Fibroblast of skin of right biceps (primary cell): ENCODE data around the gene PRKACG.

ENCODE experiments used
- DNase-seq: peaks from one replicate; pipeline ENCODE4 v3.0.0-alpha.2; 2013

Gene PRKACG

GRCh38 chr9:68980341-68980914 lies 33.5 kb downstream of the PRKACG start:
- DNase-seq, result no peak

DNA sequence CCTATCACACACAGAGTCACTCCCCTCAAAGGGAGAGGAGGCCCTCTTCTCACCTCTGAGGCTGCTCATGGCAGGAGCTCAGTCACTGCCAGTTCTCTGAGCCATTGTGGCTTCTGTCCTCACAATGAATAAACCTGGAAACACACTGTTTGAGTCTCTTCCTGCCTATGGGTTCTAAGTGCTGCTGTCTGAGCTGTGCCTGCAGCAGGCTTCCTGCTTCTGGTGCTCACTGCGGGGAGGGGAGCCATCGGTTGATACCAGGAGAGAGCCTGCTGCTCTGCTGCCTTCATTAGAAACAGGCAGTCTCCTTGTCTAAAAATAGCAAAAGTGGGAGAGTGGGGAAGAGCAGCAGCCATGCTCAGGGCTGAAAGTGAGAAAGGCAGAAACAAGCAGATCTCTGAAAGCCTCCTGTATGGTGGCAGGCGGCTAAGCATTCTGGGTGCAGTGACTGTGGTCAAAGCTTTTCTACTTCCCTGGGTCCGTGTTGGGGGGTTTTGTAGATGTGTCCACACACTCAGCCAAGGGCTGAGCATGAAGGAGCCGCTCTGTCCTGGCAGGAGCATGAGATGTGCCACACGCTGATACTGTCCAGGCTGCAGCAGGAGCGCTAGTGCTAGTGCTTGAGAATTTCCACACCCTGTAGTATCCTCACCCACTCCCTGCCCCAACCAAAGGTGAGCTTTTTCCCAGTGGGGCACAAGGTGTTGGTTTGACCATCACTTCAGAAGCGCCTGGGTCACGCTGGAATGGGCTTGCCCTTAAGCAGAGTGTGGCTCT lies 34.2 kb downstream of the PRKACG start:
- DNase-seq, result no peak

DNA sequence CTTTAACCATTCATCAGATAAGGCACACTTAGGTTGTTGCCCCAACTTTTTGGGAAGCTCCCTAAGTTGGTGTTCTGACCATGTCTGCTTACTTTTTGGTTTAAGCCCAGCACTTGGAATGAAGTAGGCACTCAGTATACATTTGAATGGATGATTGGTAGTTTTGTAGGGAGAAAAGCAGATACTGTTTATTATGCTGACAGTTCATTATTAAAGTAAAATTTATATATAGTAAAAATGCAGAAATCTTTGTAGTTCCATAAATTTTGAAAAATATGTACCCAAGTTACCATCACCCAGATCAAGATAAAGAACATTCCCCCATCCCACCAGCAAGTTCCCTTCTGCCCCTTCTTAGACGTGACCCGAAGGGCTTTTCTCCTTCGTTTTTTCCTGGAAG lies 35.4 kb downstream of the PRKACG start:
- no peak for DNase-seq

DNA sequence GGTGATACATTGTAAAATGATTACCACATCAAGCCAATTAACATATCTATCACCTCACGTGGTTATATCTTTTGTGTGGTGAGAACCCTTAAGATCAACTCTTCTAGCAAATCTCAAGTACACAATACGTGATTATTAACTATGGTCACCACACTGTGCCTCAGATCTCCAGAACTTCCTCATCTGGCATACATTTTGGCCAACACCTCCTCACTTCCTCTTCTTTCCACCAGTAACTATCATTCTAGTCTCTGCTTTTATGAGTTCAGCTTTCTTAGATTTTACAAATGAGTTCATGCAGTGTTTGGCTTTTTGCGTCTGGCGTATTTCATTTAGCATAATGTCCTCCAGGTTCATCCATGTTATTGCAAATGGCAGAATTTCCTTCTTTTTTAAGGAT lies 35.8 kb downstream of the PRKACG start:
- no peak for DNase-seq

DNA sequence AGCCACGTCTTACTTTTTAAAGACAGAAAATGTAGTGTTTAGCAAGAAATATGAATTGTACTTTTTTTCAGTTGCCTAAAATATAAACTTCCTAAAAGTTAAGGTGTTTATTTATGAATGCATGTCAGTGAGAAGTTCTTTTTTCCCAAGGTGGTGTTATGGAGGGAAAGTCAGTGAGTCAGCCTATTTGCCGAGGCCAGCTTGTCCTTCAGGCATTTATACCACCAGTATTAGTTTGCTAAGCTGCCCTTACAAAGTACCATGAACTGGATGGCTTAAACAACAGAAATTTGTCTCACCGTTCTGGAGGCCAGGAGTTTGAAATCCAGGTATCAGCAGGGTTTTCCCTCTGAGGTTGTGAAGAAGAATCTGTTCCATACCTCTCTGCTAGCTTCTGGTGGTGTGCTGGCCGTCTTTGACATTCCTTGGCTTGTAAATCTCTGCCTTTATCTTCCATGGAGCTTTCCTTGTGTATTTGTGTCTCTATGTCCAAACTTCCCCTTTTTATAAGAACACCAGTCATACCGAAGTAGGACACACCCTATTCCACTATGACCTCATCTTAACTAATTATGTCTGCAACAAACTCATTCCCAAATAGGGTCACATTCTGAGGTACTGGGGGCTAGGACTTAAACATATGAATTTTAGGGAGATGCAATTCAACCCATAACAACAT lies 38.4 kb downstream of the PRKACG start:
- DNase-seq, result no peak

GRCh38 chr9:68974901-68975300 lies 39.0 kb downstream of the PRKACG start:
- no peak for DNase-seq

DNA sequence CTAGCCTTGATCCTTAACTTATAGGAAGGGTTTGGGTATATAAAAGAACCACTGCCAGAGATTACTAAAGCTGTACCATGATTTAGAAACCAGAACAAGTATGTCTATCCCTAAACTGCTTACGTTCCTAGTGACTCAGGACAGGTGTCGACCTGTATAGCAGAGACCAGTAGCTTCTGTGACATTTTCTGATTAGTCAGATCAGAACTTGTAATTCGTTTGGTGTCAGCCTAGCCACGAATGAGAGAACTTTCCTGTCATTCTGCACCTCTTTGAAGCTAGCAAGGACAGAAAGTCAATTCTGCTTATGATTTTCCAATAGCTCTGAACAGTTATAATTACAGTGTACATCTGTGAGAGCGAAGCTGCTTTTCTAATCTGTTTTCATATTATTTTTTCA lies 39.5 kb downstream of the PRKACG start:
- DNase-seq, result no peak

DNA sequence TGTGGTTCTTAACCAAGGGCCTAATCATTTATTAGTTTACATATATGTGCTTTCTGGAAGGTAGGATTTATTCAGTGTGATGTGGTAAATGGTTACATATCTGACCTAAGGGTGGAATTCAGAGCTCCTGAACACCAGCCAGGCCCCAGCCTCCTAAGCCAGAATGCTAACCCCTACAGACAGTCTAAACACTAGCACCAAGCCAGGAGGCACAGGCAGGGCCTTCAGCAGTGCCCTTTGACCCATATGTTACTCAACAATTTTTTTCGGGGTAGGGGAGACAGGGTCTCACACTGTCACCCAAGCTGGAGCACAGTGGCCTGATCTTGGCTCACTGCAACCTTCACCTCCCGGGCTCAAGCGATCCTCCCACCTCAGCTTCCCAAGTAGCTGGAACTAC lies 40.3 kb downstream of the PRKACG start:
- DNase-seq, result no peak

DNA sequence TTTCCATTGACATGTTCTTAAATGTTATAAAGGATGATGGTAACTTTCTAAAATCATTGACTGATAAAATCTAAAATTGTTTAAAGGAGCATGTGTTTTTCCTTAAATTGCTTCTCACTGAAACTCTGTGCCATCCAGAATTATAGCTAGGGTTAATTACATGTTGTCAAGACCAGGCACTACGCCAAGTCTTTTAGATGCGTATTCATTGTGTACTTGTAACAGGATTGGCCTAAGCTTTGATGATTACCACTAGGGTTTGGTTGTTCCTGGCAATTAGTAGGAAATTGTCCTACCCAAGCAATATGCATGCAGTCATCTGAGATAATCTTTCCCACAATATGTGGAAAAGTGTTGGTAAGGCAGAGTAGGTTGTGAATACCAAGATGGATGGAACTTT lies 43.8 kb downstream of the PRKACG start:
- no peak for DNase-seq

- DNase-seq, result no peak
Observed at GRCh38 chr9:68969538-68969937, 44.4 kb downstream of the PRKACG start.

DNA sequence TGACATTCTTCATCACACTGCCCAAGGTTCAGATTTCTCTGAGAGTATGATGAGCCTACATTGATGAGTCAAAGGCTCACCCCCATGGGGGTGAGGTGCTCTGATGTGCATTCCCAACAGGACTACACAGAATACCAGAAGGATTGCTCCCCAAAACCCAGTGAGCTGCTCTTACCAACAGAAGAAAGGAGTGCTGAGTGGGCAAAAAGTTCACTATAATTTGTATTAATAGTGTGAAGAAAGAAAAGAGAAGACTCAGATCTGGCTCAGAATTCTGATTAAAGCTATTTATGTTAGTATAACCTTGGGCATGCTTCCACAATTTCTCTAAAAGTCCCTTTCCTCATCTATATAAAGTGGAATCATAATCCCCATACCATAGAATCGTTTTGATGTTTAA lies 46.1 kb downstream of the PRKACG start:
- no peak for DNase-seq

GRCh38 chr9:68966496-68966944 lies 47.4 kb downstream of the PRKACG start:
- no peak for DNase-seq

- DNase-seq, result no peak
Observed at GRCh38 chr9:68964765-68965164, 49.1 kb downstream of the PRKACG start.

GRCh38 chr9:68964102-68964541 lies 49.8 kb downstream of the PRKACG start:
- no peak for DNase-seq

DNA sequence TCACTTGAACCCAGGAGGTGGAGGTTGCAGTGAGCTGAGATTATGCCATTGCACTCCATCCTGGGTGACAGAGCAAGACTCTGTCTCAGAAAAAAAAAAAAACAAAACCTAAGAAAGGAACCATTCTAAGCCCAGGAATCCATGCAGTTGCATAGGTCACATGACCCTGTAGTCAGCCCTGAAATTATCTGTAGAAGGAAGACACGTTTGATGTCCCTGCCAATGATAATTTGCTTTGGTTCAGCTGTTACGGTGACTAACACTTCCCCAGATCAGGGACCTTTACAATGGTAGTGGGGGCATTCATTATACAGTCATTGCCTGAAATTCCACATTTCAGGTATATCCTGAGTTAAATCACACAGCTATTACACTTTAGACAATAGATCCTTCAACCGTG lies 50.5 kb downstream of the PRKACG start:
- no peak for DNase-seq
